IPS DF 4.7 (cell line): ENCODE results near the gene TRPM1.
"Not testable (repeated sequence)": the region's sequence is repeated elsewhere in the genome, so short reads cannot be mapped to it uniquely, and the experiment has no call there.

Source experiments
- DNase-seq: peaks from one replicate; pipeline ENCODE4 v3.0.0-alpha.2; 2013; ENCODE audit warnings: low spot score; ENCODE audit errors: extremely low read depth

The TRPM1 gene

DNA sequence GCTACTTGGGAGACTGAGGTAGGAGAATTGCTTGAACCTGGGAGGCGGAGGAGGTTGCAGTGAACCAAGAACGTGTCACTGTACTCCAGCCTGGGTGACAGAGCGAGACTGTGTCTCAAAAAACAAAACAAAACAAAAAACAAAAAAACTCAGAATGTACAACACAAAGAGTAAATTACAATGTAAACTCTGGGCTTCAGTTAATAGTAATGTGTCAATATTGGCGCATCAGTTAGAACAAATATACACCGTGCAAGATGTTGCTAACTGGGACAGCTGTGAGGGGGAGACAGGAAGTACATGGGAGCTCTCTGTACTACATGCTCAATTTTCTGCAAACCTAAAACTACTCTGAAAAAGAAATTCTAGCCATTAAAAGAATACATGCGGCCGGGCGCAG, 23.5 kb upstream of the TRPM1 start:
- DNase-seq = no peak

DNA sequence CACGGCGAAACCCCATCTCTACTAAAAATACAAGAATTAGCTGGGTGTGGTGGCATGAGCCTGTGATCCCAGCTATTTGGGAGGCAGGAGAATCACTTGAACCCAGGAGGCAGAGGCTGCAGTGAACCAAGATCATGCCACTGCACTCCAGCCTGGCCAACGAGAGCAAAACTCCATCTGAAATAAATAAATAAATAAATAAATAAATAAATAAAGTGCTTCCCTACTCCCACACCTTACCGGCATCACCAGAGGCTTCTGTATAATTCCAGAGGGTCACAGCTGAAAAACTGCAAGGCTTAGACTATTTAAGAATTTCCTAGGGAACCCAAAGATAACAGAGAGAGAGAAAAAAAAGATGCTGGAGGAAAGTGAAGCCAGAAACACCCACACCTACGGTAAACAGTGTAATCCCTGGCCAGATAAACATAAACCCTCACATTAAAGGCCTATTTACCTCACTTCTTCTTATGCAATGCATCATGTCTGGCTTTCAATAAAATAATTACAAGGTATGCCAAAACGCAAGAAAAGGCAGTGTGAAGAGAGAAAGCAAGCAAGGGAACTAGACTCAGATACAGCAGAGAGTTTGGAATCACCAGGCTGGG, 15.0 kb upstream of the TRPM1 start:
- no peak for DNase-seq

DNA sequence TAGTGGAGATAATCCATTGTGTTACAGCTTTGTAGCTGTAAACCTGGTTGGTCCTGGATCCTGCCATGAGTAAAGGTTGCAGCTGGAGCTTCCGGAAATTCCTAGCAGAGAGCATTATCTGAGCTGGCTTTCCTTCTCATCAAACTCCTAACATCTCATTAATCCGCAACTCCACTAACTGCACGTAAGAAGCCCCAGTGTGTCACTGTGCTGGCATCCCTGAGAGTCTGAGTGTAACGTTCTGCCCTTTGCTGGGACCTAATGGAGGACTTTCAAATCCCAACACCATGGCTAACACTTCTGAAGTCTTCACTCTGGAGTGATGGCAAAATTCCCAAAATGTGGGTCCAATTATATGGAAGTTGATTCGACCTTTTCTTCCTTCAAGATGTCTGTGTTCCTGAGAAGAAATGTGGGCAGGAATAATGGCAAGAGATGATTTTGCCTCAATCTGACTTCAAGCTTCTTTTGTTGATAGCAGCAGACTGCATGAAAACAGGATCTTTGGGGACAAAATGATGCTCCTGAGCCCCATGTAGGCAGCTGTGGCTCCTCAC, 9.6 kb upstream of the TRPM1 start:
- no peak for DNase-seq

DNA sequence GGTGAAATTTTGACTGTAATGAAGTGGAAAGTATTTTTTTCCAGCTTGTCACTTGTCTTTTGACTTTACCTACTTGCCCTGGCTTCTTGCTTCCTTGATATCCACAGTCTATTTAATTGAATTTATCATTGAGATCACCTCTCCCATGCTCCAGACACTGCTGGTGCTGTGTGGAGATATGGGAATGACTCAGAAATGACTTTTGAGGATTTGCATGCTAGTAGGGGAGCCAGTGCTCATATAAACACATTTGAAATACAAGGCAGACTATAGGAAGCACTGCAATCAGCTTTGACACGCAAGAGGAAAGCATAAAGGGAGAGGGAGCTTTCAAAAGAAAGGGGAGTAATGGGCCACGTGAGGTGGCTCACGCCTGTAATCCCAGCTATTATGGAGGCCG, 7.3 kb upstream of the TRPM1 start:
- no peak for DNase-seq

DNA sequence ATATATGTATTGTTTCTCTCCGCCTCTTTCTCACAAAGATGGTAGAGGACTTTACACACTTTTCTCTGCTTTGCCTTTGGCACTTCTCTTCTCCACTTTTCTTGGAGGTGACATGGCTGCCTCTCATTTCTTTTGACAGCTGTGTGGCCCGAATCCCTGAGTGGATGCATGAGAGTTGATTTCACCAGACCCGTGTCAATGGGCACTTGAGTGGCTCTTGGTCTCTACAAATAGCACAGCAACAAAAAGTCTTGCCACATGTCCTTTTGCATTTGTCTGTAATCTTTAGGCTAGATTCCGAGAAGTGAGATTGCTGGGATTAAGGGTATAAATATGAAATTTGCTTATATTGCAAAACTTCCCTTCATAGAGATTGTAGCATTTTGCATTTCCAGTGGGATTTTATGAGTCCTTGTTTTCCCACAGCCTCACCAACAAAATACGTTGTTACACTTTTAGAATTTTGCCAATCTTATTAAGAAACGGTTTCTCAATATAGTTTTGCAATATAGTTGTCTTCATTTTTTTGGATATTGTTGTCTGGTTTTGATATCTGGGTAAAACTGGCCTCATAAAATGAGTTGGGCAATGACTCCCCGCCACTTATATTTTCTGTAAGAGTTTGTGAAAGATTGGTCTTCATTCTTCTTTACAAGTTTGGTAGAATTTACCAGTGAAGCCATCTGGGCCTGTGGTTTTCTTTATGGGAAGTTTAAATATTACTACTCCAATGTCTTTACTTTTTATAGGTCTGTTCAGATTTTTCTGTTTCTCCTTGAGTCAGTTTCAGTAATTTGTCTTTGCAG, 5.2 kb upstream of the TRPM1 start:
- no peak for DNase-seq

GRCh38 chr15:31104003-31104402, 2.5 kb upstream of the TRPM1 start:
- no peak for DNase-seq

- DNase-seq = no peak
Measured at GRCh38 chr15:31102374-31103342, 1.1 kb upstream of the TRPM1 start.

- no peak for DNase-seq
Measured at GRCh38 chr15:31102039-31102321, 455 bp upstream of the TRPM1 start.

- DNase-seq = no peak
Measured at GRCh38 chr15:31100738-31101137, 787 bp downstream of the TRPM1 start.

GRCh38 chr15:31098953-31099740, 2.4 kb downstream of the TRPM1 start:
- no peak for DNase-seq

DNA sequence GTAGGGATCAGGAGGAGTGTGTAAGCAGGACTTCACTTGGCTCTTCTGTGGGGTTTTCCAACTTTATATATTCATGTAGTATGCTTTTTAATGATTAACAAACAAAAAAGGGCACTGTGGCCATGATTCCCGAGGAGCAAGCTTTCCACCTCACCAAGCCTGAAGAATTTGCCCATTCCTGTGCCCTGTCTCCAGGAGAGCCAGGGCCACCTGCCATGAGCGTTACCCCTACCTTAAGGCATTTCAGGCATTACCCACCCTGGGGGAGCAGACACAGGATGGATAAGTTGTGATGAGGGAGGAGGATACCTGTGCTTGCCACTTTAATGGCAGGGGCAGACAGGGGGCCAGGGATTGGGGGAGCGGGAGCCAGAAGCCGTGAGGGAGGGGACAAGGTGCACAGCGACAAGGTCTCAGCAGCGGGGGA, 3.0 kb downstream of the TRPM1 start:
- DNase-seq = no peak

DNA sequence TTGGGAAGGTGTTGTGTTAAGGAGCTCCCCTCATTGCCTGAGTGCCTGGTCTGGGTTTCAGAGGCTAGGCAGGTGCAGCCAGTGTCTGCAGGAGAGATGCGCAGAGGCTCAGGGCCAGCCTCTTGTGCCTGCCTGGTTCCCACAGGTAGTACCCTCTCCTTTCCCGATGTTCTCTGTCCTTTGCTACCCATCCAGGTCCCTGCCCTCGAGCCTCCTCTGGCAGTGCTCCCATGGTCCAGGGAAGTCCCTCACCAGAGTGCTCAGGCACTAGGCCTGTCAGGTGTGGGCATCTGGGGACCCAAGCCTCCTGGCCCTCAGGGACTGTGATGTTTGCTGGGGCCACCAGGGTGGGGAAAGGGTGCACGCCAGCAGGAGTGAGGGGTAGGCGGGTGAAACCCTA, 5.0 kb downstream of the TRPM1 start:
- no peak for DNase-seq

DNA sequence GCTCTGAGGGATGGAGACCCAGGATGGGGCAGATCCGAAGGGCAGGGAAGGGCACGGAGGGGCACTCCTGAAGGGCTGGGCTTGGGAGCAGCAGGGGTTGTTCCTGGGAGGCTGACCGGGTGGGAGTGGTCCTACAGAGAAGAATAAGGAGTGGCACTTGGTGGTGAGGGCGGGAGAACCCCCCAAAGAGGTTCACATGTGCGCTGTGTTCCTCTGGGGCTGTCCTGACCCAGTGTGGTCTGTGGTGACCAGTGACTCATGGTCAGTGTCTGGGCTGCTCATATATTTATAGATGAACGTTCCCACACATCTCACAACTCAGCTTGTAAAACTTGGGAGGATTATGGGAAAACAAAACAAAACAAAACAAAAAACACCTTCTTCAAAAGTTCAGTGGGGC, 10.0 kb downstream of the TRPM1 start:
- no peak for DNase-seq

DNA sequence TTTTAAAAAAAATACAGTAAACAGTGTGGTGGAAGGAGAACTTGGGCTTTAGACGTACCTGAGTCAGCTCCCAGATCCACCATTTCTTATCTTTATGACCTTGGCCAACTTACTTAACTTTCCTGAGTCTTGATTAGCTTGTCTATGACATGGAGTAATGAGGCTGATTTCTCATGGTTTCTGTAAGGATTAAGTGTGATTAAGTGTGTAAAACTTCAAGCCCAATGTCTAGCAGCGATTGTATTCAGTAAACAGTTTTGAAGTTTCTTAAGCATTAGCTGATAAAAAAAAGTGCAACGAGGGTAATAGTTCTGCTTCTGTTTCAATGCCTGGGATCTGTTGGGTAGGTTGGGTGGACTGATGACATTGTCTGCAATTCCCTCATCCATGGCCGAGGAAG, 10.8 kb downstream of the TRPM1 start:
- no peak for DNase-seq

DNA sequence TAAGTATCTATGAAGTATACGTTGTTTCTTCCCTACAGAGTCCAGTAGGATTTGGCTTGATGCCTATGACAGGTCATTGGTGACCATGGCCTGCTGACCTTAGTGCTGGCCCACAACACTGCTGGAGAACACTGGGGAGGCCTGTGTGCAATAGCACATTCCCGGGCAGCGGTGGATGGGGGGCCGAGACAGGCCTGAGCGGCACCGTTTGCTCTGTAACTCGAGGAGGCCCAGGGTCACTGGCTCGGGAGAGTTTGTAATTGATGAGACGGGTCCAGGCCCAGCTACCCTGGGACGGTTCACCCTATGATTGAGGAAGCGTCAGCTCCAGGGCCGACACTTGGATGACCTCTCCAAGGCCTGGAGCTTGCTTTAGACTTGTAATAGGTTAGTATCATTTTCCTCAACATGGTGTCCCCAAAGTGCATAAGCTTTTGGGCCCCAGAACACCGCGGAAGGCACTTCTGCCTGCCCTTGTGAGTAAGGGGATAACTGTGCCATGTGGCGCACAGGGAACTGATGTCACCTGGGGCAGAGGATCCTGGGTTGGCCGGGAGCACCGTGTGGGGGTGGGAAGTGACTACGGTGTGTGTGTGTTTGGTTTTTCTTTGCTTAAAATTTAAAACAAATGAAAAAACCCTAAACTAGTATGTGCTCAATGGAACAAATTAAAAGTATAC, 12.0 kb downstream of the TRPM1 start:
- no peak for DNase-seq

DNA sequence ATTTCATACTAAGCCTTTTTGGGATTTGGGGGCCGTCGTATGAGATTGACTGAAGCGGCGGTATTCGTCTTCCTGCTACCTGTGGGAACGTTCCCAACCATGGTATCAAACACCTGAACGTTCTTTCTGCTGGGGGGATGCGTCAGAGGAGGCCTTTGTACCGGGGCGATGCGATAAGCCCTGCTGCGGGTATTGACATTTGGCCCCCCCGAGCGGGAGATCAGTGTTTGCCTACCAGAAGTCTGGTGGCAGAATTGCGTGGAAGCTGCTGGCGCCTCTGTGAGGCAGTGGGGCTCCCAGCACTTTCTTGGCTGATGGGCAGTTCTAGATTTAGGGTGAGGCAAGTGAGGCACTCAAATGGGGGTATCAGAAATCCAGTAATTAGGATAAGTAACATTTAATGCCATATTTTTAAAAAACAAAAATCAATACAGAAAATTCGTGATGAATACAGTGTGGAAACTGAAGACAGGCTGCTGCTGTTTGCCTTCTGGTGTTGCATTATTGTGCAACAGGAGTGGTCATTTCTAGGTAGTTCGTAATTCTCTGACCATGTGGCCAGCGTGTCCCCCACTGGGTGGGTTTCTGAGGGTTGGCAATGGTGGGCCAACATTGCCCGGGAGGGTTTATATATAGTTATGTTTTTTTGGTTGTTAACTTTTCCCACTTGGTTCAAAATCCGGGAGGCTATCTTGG, 12.7 kb downstream of the TRPM1 start:
- DNase-seq = no peak

- DNase-seq = not testable (repeated sequence)
Measured at GRCh38 chr15:31088041-31088440, 13.5 kb downstream of the TRPM1 start.

- no peak for DNase-seq
Measured at GRCh38 chr15:31086344-31086743, 15.2 kb downstream of the TRPM1 start.

GRCh38 chr15:31085359-31085758, 16.2 kb downstream of the TRPM1 start:
- DNase-seq = no peak

- no peak for DNase-seq
Measured at GRCh38 chr15:31084176-31084575, 17.3 kb downstream of the TRPM1 start.
